GM19463 (cell line): Measurements from ENCODE around the gene AKAP10.
A peak's percentile ranks its signal among the peaks of the same experiment; 100 is the strongest.
"Not testable (repeated sequence)": the region's sequence is repeated elsewhere in the genome, so short reads cannot be mapped to it uniquely, and the experiment has no call there.

Experiments used
- ATAC-seq: cut with Tn5 transposase; IDR thresholded peaks from one replicate; pipeline ENCODE4 v1.9.1; 2021; ENCODE audit warnings: mild to moderate bottlenecking, moderate library complexity; ENCODE audit not compliant: unreplicated experiment

The AKAP10 gene, protein sequence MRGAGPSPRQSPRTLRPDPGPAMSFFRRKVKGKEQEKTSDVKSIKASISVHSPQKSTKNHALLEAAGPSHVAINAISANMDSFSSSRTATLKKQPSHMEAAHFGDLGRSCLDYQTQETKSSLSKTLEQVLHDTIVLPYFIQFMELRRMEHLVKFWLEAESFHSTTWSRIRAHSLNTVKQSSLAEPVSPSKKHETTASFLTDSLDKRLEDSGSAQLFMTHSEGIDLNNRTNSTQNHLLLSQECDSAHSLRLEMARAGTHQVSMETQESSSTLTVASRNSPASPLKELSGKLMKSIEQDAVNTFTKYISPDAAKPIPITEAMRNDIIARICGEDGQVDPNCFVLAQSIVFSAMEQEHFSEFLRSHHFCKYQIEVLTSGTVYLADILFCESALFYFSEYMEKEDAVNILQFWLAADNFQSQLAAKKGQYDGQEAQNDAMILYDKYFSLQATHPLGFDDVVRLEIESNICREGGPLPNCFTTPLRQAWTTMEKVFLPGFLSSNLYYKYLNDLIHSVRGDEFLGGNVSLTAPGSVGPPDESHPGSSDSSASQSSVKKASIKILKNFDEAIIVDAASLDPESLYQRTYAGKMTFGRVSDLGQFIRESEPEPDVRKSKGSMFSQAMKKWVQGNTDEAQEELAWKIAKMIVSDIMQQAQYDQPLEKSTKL

DNA sequence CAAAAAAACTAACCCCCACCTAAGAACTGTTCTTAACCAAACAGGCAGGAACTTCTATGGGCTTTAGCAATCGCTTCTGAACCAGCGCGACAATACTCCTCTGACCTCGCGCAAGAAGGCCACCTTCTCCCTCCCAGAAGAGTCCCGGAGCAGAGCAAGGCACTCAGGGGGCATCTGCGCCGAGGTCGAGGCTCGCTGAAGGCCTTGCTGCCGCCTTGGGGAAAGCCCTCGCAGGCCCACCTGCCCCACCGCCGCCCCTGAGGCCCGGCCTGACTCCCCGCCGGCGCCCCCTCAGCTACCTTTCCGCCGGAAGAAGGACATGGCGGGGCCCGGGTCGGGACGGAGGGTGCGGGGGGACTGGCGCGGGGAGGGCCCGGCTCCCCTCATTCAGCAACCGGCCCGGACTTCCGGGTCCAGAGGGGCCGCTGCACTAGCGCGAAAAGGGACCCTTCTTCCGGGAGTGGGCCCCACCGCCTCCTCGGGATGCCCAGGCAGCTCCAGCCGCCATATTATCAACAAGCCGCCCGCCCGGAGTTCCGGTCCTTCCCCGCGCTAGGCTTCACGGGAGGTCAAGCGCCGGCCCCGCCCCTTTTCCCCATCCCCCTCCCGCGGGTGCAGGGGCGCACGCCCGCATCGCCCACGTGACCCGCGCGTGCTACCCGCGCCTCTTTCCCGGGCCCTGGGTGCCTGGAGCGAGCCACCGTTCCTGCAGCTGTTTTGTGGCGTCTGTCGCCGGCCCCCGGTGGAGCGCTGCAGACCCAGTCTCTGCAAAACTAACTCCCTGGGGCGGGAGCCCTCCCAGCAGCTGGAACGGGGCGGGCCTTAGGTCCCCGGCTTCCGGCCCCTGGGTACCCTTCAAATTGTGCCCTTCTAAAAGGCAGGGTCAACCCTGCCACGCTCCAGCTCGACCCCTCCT, at the start of gene AKAP10:
Gene AKAP10 (minus strand): TSS at position 536 of the 916 bp plus-strand sequence. CDS start 149 bp downstream, at position 387.
- ATAC-seq: peak; percentile 83

DNA sequence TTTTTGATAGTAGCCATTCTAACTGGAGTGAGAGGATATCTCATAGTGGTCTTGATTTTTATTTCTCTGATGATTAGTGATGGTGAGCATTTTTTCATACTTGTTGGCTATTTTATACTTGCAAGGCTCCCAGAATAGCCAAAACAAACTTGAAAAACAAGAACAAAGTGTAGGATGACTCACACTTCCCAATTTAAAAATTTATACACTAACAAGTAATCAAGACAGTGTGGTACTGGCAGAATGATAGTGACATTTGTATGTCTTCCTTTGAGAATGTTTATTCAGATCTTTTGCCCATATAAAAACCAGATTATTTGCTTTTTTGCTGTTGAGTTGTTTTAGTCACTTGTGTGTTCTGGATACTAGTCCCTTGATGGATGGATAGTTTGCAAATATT, 49.3 kb upstream of the AKAP10 start:
- ATAC-seq: no peak

DNA sequence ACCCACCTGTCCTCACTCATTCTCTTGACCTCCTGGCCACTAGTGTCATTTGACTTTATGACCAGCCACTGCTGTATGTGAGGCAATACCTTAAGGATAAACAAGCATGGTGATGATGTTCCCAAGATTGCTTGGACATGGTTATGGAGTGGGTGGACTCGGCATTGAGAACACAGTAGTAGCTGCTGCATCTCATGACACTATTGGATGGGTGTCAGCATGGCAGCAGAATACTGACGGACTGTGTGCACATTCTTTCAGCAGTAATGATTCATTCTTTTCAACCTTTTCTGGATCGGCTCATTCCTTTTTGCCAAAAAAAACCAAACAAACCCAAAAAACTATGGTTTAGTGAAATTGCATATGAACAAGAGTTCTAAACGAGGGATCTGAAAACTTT, 45.1 kb upstream of the AKAP10 start:
- no peak for ATAC-seq

DNA sequence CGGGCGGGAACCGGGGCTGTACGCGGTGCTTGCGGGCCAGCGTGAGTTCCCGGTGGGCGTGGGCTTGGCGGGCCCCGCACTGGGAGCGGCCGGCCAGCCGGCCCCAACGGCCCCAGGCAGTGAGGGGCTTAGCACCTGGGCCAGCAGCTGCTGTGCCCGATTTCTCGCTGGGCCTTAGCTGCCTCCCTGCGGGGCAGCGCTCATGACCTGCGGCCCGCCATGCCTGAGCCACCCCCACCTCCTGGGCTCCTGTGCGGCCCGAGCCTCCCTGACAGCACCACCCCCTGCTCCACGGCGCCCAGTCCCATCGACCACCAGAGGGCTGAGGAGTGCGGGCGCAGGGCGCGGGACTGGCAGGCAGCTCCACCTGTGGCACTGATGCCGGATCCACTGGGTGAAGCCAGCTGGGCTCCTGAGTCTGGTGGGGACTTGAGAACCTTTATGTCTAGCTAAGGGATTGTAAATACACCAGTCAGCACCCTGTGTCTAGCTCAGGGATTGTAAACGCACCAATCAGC, 38.9 kb upstream of the AKAP10 start:
- ATAC-seq: not testable (repeated sequence)

DNA sequence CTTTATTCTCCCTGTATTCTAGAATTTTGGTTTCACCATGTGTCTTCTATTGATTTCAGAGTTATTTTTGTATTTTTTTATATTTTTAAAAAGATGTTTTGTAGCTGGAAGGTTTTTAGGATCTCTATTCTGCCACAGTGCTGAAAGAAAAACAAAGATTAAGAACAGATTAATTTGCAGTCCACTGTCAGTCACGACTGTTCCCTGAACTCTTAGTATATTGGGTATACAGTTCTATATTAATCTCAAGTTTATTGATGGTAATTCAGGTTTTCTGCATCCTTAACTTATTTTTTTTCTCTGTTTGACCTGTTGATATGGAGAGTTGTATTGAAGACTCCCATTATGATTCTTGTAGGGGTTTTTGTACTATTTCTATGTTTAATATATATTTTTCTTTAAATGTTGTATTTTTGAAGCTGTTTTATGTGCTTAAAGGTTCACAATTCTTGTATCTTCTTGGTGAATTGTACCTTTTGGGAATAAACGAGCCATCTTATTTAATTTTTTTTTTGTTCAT, 34.4 kb upstream of the AKAP10 start:
- no peak for ATAC-seq

DNA sequence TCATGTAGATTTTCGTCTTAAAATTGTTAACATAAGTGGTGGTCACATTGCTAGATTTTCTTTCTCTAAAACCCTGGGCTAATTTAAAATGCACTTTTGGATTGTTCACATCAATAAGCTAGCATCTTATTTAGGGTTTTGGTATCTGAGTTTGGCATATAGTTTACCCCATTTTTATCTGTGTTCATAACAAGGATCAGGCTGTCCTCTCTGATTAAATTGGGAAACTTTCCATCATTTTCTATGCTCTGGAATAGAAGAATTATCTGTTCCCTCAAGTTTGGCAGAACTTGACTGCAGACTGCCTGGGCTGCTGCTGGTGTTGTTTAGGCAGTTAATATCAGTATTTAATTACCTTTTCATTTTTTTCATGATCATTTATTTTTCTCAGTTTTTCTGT, 33.3 kb upstream of the AKAP10 start:
- no peak for ATAC-seq

DNA sequence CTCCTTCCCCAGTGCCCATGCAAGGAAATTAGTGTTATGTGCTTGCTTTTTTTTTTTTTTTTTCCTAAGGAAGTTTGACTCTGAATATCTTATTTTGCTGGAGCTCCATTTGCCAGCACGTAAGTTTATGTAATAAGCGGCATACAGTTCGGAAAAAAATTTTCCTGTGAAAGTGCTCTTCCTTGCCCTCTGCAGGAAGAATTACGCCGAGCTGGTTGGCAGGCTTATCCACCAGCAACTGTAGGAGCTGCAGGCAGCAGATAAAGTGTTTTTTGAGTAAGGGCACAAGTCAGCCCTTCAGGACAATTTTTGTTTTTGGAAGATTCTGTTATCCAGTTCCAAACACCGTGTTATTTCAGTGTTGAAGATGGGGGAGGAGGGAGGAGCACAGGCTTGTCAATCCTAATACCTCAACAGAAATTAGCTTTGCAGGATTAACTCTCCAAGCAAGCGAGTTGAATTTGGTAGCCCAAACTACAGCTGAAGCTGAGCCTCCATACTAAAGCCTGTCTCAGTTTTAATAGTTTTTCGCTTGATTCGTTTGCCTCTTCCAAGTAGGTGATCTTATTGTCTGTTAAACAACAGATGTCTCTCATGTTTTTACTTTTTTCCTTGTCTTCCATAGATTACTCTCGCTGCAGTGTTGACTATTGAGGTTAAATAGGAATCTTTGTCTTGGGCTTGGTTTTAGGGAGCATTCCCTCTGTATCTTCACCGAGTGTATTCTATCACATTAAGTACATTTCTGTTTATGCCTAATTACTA, 32.7 kb upstream of the AKAP10 start:
- ATAC-seq: no peak

DNA sequence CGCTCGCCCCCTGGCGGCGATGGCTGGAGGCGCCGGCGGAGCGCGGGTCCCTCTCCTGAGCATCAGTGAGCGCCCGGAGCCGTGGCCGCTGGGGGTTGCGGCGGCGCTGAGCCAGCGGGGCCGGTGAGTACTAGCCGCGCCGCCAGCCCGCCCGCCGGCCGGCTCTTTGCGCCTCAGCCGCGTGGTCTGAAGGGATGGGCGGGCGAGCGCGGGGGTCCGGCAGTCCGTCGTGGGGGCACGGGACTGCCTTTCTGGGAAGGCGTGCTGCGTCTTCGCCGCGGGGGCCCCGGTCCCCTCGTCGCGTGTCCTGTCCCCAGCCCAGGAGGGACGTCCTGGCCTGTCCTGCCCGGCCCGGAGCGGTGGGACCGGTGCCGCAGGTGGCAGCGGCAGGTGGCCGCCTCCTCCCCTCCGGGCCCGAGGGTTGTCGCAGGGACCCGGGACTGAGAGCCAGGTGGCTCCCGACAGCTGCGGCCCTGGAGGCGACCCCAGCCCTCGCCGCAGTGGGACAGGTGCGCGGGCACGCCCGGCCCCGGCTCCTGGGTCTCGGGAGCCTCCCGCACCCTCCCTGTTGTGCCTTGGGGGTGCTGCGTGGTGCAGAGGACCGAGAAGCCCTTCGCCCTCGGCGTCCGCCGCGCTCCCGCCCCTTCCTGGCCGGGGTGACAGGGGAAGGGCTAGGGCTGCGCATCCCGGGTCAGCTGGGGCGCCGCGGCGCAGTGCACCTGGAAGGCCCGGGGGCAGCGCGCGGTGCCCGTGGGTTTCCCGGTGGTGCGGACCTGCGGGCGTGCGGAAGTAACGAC, 31.9 kb upstream of the AKAP10 start, which contains the start of gene SPECC1:
Gene SPECC1 (plus strand): TSS at position 58 of the 797 bp plus-strand sequence. CDS start 87,293 bp downstream, outside the sequence.
- ATAC-seq: peak; percentile 96

DNA sequence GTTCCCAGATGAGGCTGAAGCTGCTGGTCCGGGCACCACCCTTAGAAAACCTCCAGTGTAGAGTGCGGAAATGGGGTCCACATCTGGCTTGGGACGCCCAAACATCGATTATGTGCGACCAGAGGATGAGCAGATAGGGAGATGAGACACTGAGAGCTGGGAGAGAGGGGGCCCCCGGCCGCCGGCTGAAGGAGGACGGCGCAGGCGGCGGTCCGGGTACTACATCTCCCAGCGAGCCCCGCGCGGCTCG, 31.3 kb upstream of the AKAP10 start:
- no peak for ATAC-seq

DNA sequence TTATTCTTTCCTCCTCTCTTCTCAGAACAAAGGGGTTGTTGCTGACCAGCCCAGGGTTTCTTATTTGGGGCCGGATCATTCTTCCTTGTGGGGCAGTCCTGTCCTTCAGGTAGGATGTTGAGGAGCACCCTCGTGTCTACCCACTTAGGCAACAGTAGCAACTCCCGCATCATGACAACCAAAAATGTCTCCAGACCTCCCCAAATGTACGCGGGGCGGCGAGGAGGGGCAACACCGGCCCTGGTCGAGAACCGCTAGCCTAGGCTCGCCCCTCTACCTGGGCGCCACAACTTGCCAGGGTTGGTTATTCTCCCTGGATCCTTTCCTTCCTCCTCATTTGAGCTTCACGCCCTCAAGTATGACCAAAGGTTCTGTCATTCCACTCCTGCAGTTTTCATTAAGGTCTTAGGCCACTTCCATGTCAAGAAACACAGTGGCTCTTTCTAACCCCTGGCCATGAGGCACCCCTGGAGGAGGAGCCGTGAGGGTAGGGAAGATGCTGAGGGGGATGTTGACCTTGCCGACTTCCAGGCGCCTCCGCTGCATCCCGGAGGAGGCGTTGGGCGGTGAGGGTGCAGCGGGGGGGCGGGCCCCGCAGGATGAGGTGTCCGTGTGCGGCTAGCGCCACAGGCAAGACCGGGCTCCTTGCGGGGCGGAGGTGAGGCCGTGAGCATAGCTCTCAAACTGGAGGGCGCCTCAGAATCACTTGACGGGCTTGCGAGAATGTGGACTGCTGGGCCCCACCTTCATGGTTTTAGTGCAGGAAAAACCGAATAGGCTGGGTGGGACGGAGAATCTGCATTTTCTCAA, 30.8 kb upstream of the AKAP10 start:
- ATAC-seq: peak; percentile 23

DNA sequence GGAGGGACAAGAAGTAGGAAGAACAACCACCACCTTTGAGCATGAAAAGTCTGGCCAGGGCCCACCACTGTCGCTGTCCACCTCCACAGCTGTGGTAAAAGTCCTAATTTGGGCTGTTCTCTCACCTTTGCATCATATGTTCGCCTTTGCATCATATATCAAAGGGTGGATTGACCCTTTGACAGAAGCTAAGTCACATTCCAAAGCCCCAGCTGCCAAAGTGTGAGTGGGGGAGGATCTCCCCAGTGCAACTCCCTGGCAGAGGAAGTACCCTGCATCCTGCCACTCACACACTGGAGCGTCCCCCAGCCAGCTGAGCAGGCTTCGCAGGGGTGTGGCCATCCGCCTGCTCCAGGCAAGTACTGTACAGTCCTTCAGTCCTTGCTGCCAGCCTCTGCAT, 18.9 kb upstream of the AKAP10 start:
- ATAC-seq: no peak

DNA sequence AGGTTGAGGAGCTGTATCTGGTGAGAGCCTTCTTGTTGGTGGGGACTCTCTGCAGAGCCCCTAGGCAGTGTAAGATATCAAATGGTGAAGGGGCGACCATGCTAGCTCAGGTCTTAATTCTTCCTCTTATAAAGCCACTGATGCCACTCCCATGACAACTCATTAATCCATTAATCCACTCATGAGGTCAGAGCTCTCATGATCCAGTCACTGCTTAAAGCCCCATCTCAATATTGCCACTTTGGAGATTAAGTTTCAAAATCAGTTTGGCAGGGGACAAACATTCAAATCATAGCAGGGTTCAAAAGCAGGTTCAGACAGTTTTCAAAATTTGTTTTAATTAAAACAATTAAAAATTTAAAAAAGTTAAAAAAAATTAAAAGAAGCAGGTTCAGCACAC, 18.5 kb upstream of the AKAP10 start:
- no peak for ATAC-seq

DNA sequence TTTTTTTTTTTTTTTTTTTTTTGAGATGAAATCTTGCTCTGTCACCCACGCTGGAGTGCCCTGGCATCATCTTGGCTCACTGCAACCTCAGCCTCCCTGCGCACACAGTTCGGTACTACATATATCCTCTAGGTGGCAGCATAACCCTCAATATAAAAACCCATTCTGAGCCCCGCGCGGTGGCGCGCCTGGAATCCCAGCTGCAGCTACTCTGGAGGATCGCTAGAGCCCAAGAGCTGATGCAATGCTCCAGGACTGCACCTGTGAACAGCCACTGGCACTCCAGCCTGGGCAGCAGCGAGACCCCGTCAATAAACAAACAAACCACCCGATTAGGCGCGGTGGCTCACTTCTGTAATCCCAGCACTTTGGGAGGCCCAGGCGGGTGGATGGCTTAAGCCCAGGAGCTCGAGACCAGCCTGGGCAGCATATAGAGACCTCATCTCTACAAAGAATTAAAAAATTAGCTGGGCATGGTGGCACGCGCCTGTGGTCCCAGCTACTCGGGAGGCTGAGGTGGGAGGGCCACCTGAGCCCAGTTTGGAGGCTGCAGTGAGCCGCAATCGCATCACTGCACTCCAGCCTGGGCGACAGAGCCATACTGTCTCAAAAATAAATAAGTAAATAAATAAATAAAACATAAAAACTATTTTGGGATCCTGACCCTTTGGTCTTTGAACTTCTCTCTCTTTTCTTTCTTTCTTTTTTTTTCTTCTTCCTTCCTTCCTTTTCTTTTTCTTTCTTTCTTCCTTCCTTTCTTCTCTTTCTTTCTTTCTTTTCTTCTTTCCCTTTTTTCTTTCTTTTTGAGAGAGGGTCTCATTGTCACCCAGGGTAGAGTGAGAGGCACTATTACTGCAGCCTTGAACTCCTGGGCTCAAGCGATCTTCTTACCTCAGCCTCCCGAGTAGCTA, 15.4 kb upstream of the AKAP10 start:
- ATAC-seq: peak; percentile 90

DNA sequence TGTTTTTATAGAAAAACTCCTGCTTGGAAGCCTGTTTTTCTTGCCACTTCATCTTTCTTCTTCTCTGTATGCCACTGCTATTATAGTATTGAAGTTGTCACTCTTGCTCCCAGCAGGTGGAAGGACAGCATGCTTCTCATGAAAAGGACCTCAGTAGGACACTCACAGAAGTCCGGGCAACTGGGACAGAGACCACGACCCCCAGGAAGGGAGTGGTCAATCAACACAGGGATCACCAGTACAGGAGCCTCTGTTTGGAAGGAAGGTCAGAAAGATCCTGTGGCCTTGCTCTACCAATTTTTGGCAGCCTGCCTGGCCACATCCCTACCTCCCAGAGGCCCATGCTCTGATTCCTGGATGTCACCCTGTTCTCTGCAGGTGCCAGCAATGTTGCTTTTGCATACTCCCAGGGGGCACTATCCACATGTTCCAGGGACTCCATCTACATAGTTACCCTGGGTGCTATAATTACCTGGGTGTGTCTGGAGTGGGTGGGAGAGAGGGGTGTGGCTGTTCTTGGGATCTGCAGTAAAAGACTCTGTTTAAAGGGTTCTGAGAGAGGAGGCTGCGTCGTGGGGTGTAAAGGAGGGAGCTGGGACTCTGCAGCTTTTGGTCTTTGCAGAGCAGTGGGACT, 13.7 kb upstream of the AKAP10 start:
- no peak for ATAC-seq

DNA sequence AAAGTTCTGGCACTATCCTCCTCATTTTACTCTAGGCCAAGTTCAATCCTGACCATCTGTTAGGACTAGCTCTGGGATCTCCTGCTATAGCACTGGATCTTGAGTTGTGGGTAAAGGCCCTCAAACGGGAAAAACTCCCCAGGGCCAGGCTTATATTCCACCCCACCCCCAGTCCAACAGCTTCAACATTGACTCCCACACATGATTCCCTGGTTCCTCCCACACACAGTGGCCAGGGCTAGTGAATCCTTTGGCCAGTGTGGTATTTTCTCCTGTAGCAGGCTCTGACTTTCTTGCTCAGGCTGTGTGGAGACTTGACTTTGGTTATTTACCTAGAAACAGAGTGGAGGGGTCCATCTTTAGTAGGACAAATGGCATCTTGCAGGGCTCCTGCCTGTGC, 10.3 kb upstream of the AKAP10 start:
- no peak for ATAC-seq

DNA sequence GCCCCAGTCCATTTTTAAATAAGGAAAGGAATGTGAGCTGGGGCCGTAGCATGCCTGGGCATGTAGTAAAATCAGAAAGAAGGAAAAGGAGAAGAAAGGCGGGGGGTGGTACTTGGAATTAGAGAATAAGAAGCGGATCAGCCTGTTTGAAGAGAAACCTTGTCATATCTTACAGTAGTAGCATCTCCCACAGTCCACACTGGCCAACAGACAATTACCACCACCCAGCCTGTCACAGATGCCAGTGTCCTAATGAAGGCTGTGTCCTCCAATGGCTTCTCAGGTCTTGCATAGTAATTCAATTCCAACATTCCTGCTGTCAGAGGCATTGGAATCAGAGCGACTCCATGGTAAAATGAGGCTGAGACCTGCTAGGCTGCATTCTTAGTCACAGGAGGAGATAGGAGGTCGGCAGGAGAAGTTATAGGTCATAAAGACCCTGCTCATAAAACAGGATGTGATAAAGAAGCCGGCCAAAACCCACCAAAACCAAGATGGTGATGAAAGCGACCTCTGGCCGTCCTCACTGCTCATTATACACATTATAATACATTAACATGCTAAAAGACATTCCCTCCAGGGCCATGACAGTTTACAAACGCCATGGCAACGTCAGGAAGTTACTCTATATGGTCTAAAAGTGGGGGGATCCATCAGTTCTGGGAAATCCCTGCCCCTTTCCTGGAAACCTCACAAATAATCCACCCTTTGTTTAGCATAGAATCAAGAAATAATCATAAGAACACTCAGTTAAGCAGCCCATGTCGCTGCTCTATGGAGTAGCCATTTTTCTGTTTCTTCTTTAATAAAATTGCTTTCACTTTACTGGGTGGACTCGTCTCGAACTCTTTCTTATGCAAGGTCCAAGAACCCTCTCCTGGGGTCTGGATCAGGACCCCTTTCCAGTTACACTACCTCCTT, 9.6 kb upstream of the AKAP10 start:
- ATAC-seq: no peak
